WTC11 (cell line): ENCODE data around the gene HOXC11. TPM values are rescaled to one million over a fixed set of nuclear protein-coding genes. Genes with fewer than 3 reads are reported as not detected.

Experiments
- ATAC-seq: fragments of 200-7000 bp; cut with Tn5 transposase; 2 replicates; pipeline ENCODE4 v1.10.0; 2021; ENCODE audit warnings: mild to moderate bottlenecking, moderate library complexity
- CTCF ChIA-PET: fragments of 300-600 bp; sonication (Branson Sonifier 250); formaldehyde crosslinking; loops from one replicate; lab custom pipeline; 2021; ENCODE audit warnings: antibody characterized with exemption; lab: Charles Lee
- POLR2A ChIA-PET: fragments of 350-600 bp; sonication (Branson Sonifier 250); formaldehyde crosslinking; loops from one replicate; lab custom pipeline; 2021; ENCODE audit warnings: antibody characterized with exemption; lab: Charles Lee
- DNase-seq: peaks from one replicate; pipeline ENCODE4 v3.0.0; 2021; ENCODE audit warnings: low spot score
- H3K27ac Mint-ChIP-seq: 2 replicates; pipeline ENCODE4 v1.8.0; 2021; ENCODE audit warnings: mixed read lengths
- H3K27me3 Mint-ChIP-seq: 2 replicates; pipeline ENCODE4 v1.8.0; 2021; ENCODE audit warnings: low read depth, mild to moderate bottlenecking, moderate library complexity, mixed read lengths
- H3K36me3 Mint-ChIP-seq: 2 replicates; pipeline ENCODE4 v1.8.0; 2021; ENCODE audit warnings: mixed read lengths
- H3K4me1 Mint-ChIP-seq: 2 replicates; pipeline ENCODE4 v1.8.0; 2022; ENCODE audit warnings: mixed read lengths
- H3K4me3 Mint-ChIP-seq: 2 replicates; pipeline ENCODE4 v1.8.0; 2021; ENCODE audit warnings: mild to moderate bottlenecking, moderate library complexity, mixed read lengths
- H3K9me3 Mint-ChIP-seq: 2 replicates; pipeline ENCODE4 v1.8.0; 2021; ENCODE audit warnings: mixed read lengths
- CREB1 ChIP-seq: sonication (generic); formaldehyde crosslinking; IDR thresholded peaks from 2 replicates; pipeline ENCODE4 v1.8.0; 2023; ENCODE audit warnings: mild to moderate bottlenecking, missing genetic modification reagents
- CREM ChIP-seq: sonication (generic); formaldehyde crosslinking; IDR thresholded peaks from 2 replicates; pipeline ENCODE4 v1.8.1; 2022; ENCODE audit warnings: mild to moderate bottlenecking, missing genetic modification reagents, moderate library complexity
- E2F4 ChIP-seq: sonication (generic); formaldehyde crosslinking; IDR thresholded peaks from 2 replicates; pipeline ENCODE4 v1.8.1; 2022; ENCODE audit warnings: low read depth, mild to moderate bottlenecking, moderate library complexity, missing genetic modification reagents, borderline replicate concordance
- E2F5 ChIP-seq: sonication (generic); formaldehyde crosslinking; IDR thresholded peaks from 2 replicates; pipeline ENCODE4 v1.8.1; 2022; ENCODE audit warnings: mild to moderate bottlenecking, moderate library complexity, missing genetic modification reagents
- ERG ChIP-seq: fragments of 250-450 bp; sonication (Bioruptor Pico); IDR thresholded peaks from 2 replicates; pipeline ENCODE4 v1.8.0; 2021; ENCODE audit warnings: mild to moderate bottlenecking
- ESRRA ChIP-seq: sonication (generic); formaldehyde crosslinking; IDR thresholded peaks from 2 replicates; pipeline ENCODE4 v1.8.1; 2022; ENCODE audit warnings: mild to moderate bottlenecking, missing genetic modification reagents, borderline replicate concordance
- FOXP1 ChIP-seq: sonication (generic); formaldehyde crosslinking; IDR thresholded peaks from 2 replicates; pipeline ENCODE4 v1.8.0; 2022; ENCODE audit warnings: missing genetic modification reagents, mild to moderate bottlenecking, moderate library complexity, borderline replicate concordance
- HMGA2 ChIP-seq: fragments of 250-450 bp; sonication (Bioruptor Pico); IDR thresholded peaks from 2 replicates; pipeline ENCODE4 v1.4.0; 2021; ENCODE audit warnings: mild to moderate bottlenecking, moderate library complexity
- JUN ChIP-seq: sonication (generic); formaldehyde crosslinking; IDR thresholded peaks from 2 replicates; pipeline ENCODE4 v1.8.0; 2023; ENCODE audit warnings: mild to moderate bottlenecking, missing genetic modification reagents
- MXD4 ChIP-seq: fragments of 250-450 bp; sonication (Bioruptor Pico); IDR thresholded peaks from 2 replicates; pipeline ENCODE4 v1.8.0; 2021; ENCODE audit warnings: mild to moderate bottlenecking, moderate library complexity, borderline replicate concordance
- OVOL2 ChIP-seq: fragments of 250-450 bp; sonication (Bioruptor Pico); IDR thresholded peaks from 2 replicates; pipeline ENCODE4 v1.9.0; 2021; ENCODE audit warnings: mild to moderate bottlenecking, borderline replicate concordance
- PREB ChIP-seq: sonication (generic); formaldehyde crosslinking; IDR thresholded peaks from 2 replicates; pipeline ENCODE4 v1.8.1; 2022; ENCODE audit warnings: mild to moderate bottlenecking, missing genetic modification reagents, moderate library complexity, borderline replicate concordance
- RELA ChIP-seq: sonication (generic); formaldehyde crosslinking; IDR thresholded peaks from 2 replicates; pipeline ENCODE4 v1.8.1; 2022; ENCODE audit warnings: missing genetic modification reagents, mild to moderate bottlenecking, borderline replicate concordance
- SMAD4 ChIP-seq: sonication (generic); formaldehyde crosslinking; IDR thresholded peaks from 2 replicates; pipeline ENCODE4 v1.8.0; 2022; ENCODE audit warnings: mild to moderate bottlenecking, missing genetic modification reagents
- TEAD1 ChIP-seq: sonication (generic); formaldehyde crosslinking; IDR thresholded peaks from 2 replicates; pipeline ENCODE4 v1.8.0; 2022; ENCODE audit warnings: mild to moderate bottlenecking, missing genetic modification reagents
- ZMAT4 ChIP-seq: fragments of 250-450 bp; sonication (Bioruptor Pico); IDR thresholded peaks from 2 replicates; pipeline ENCODE4 v1.9.0; 2021; ENCODE audit warnings: mild to moderate bottlenecking
- ZNF121 ChIP-seq: sonication (generic); formaldehyde crosslinking; IDR thresholded peaks from 2 replicates; pipeline ENCODE4 v1.8.0; 2023; ENCODE audit warnings: missing genetic modification reagents
- ZNF232 ChIP-seq: sonication (generic); formaldehyde crosslinking; IDR thresholded peaks from 2 replicates; pipeline ENCODE4 v1.8.0; 2022; ENCODE audit warnings: mild to moderate bottlenecking, missing genetic modification reagents
- ZNF671 ChIP-seq: fragments of 250-450 bp; sonication (Bioruptor Pico); IDR thresholded peaks from 2 replicates; pipeline ENCODE4 v1.8.0; 2021; ENCODE audit warnings: mild to moderate bottlenecking
- total RNA-seq: library from RNA; stranded (reverse); gene quantifications from 3 replicates; pipeline ENCODE4 v1.2.3, GENCODE V29; 2021
- TF ChIP-seq, protein P1 (sequence below): sonication (generic); formaldehyde crosslinking; IDR thresholded peaks from 2 replicates; pipeline ENCODE4 v1.8.0; 2022; ENCODE audit warnings: mild to moderate bottlenecking, missing genetic modification reagents

Gene HOXC11
- total RNA-seq, 1 experiment from 2014 or later = not detected

DNA sequence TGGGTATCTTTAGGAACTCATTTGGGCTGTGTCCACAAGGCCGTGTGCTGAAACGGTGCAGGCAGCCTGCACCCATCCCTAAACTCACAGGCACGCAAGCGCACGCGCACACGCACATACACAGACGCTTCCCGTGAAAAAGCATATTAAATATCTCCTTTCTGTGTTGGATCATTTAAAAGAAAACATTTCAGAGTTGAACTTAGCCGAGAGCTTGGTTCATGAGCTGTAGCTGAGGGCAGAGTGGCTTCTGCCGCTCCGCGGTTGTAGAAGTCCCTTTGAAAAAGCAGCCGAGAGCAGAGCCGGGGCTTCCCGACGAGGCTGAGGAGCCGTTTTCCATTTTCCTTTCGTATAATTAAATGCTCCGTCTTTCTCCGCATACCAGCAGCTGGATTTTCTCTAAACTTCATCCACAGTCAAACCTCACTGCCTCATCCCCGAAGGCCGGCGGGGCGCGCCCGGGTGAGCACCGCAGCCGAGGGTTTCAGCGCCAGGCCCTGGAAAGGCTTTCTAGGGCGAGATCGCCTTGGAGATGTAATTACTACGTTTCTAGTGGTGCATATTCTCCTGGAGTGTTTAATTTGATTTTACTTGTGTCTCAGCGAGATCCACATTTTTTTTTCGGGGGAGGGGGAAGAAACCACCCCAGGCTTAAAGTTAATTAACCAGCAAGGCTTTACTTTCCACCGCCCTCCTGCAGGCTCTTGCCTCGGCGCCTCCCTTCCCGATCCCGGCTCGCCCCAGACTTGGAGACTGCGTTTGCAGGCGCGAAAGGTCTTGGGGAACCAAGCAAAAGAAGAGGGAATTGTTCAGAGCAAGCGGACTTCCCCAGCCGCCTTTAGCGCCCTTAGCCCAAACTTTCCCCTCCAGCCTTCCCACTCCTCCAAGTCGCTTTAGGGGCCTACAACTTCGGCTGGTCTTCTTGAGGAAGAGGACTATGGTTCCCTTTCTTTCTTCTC, 37.3 kb upstream of the HOXC11 start:
- no peak overlapping the region; the same call in 1 of the 2 replicates for H3K4me3 Mint-ChIP-seq
- H3K9me3 Mint-ChIP-seq = no peaks in the 10 kb centered on the region
- ATAC-seq (no peak), DNase-seq (no peak)
- POLR2A ChIA-PET = no interaction called here
- peaks cover 99% of the 10 kb centered on the region for H3K27me3 Mint-ChIP-seq
- H3K27ac Mint-ChIP-seq = no peak overlapping the region
- TF ChIP-seq, protein P1, sequence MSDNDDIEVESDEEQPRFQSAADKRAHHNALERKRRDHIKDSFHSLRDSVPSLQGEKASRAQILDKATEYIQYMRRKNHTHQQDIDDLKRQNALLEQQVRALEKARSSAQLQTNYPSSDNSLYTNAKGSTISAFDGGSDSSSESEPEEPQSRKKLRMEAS (CRISPR knock-in tag) = no peak
- TF ChIP-seq JUN (CRISPR knock-in tag) = no peak
- CTCF ChIA-PET = interaction anchor here (1.4 to 1.8 kb wide), 2 partner anchors 178 to 189 kb away, joined by 3 to 5 read pairs; no protein-coding TSS in a partner anchor
- no peaks in the 10 kb centered on the region for H3K36me3 Mint-ChIP-seq
- peaks cover 21% of the 10 kb centered on the region for H3K4me1 Mint-ChIP-seq

DNA sequence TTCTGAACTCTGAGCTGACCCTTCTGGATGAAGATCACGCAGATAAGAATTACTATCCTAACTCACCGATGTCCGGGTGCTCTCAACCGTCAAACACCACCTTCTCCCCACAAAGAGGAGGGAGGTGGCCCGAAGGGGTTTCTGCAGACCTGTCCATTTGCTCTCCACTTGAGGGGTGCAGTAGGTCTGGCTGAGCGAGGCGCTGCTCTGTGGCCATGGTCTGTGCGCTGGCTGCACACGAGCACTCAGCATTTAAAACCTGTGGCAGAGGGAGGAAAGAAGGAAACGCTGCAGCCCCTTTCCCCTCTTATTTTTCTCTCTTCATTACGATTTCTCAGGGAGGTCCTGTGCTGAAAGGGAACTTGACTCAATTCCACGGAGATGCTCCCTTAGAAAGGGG, 35.8 kb upstream of the HOXC11 start:
- DNase-seq = no peak
- no peak overlapping the region for H3K4me3 Mint-ChIP-seq

More for the DNA sequence above, 35.8 kb upstream of the HOXC11 start:
- Mint-ChIP-seq H3K27me3 (peaks cover 99% of the 10 kb centered on the region), H3K4me1 (peaks cover 21% of the 10 kb centered on the region), H3K9me3 (no peaks in the 10 kb centered on the region), H3K36me3 (no peaks in the 10 kb centered on the region)
- ChIA-PET CTCF (no interaction called here), POLR2A (no interaction called here)
- TF ChIP-seq ESRRA (CRISPR knock-in tag) (no peak), SMAD4 (CRISPR knock-in tag) (no peak), ZNF232 (no peak), ZNF671 (CRISPR knock-in tag) (no peak), CREB1 (CRISPR knock-in tag) (no peak), PREB (no peak), MXD4 (CRISPR knock-in tag) (no peak), TEAD1 (CRISPR knock-in tag) (no peak), FOXP1 (CRISPR knock-in tag) (no peak), ZNF121 (no peak), ZMAT4 (CRISPR knock-in tag) (no peak), E2F5 (CRISPR knock-in tag) (no peak), E2F4 (no peak), OVOL2 (no peak), HMGA2 (no peak), RELA (CRISPR knock-in tag) (no peak), ERG (CRISPR knock-in tag) (no peak), CREM (CRISPR knock-in tag) (no peak)
- TF ChIP-seq, protein P1 (CRISPR knock-in tag) = no peak
- TF ChIP-seq, all 79 proteins: peak for 0
- no peak overlapping the region for H3K27ac Mint-ChIP-seq
- ATAC-seq = no peak
